Right cardiac atrium (tissue), 5 donors: ENCODE measurements around the gene CACNB1. TPM values are rescaled to one million over a fixed set of nuclear protein-coding genes. Genes with fewer than 3 reads are reported as not detected.

Experiments used
- ATAC-seq, 2 donors: fragments of 200-7000 bp; cut with Tn5 transposase; one replicate each; pipeline versions ENCODE4 v1.8.0 to v1.9.1; 2020; ENCODE audit warnings: moderate library complexity in 2 of 2, mild to moderate bottlenecking in 1 of 2
- DNase-seq, 3 donors: peaks; one replicate each; pipeline ENCODE4 v3.0.0-alpha.2; 2020
- H3K27ac ChIP-seq: one replicate; pipeline ENCODE4 v1.5.1; 2013; ENCODE audit warnings: mild to moderate bottlenecking, low read length, control low read depth, moderate library complexity
- H3K27me3 ChIP-seq: one replicate; pipeline ENCODE4 v1.6.1; 2013; ENCODE audit not compliant: control insufficient read depth, insufficient read depth
- H3K4me1 ChIP-seq: one replicate; pipeline ENCODE4 v1.6.1; 2013; ENCODE audit warnings: low read length; ENCODE audit not compliant: control insufficient read depth, insufficient read depth
- H3K4me3 ChIP-seq: one replicate; pipeline ENCODE4 v1.5.1; 2013; ENCODE audit warnings: low read length, control low read depth
- H3K9me3 ChIP-seq: one replicate; pipeline ENCODE4 v1.6.1; 2013; ENCODE audit warnings: low read length; ENCODE audit not compliant: control insufficient read depth
- WGBS: extraction: QIAGEN DNeasy Blood & Tissue Kit; methylation state at CpG from one replicate; pipeline ENCODE4 v1.1.7; 2013; 5-methylcytosine and 5-hydroxymethylcytosine counted together
- intact Hi-C, 4 donors: fragments of 100-400 bp; cut with DNase I; formaldehyde crosslinking; loops; one replicate each; pipeline versions ENCODE4 v1.11.0 to v1.14.0; 2022 to 2023
- polyA plus RNA-seq: library from polyadenylated mRNA; stranded (reverse); fragments of 200-250 nt; gene quantifications from one replicate; pipeline ENCODE4 v1.2.3, GENCODE V29; 2013
- total RNA-seq, 4 donors: library from RNA; stranded (reverse); fragmentation: NEBNext Ultra II Directional; extraction: Animal tissue kit (Norgen Biotek cat#: 25700); gene quantifications; one replicate each; pipeline ENCODE4 v1.2.1, GENCODE V29; 2021
- donor health status: healthy with polysubstance abuse.
- donor health status: DM: no; HTN: yes; CAD: no.
- donor health status: DM: no; HTN: no; CAD: no.
- donor health status: DM: no; HTN: yes; CAD: no; lungs with severe emphysema.
- donor health status: DM: yes; HTN: yes; CAD: no.

CACNB1 gene
- total and polyA plus RNA-seq, 5 donors, result 5.8 to 10.8 (median 7.7) TPM

- Histone ChIP-seq H3K9me3 (no peaks in the 10 kb centered on the region), H3K4me1 (no peaks in the 10 kb centered on the region), H3K27me3 (no peaks in the 10 kb centered on the region), H3K4me3 (no peak overlapping the region), H3K27ac (no peak overlapping the region)
- intact Hi-C loops, result no loop called here
- ATAC-seq, result no peak
- DNase-seq, result no peak
- WGBS, result 91% methylated on average over 9 of the region's 9 CpGs
Measured at GRCh38 chr17:39187152-39187830, 10.2 kb downstream of the CACNB1 start.

GRCh38 chr17:39186481-39187002, 10.9 kb downstream of the CACNB1 start:
- Histone ChIP-seq H3K4me1 (no peaks in the 10 kb centered on the region), H3K27me3 (no peaks in the 10 kb centered on the region), H3K4me3 (no peak overlapping the region), H3K9me3 (no peaks in the 10 kb centered on the region), H3K27ac (no peak overlapping the region)
- DNase-seq, result no peak
- WGBS, result 90% methylated on average over 15 of the region's 15 CpGs
- intact Hi-C loops, result no loop called here
- ATAC-seq, result no peak

DNA sequence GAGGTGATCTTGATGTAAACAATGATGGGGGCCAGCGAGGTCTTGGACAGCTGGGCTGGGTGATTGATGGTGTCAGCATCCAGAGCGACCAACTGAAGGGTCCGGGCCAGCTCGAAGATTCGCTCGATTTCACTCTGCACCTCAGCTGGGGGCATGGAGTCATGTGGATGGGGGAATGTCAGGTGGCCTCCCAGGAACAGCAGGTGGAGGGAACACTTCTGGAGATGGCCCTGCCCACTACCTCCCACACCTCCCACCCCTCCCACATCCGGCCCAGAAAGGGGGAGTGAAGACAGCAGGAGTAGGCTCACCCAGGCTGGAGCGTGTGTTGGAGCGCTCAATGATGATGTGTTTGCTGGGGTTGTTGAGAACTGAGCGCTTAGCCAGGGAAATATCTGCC, 13.7 kb downstream of the CACNB1 start:
- ATAC-seq (no peak), DNase-seq (no peak)
- Histone ChIP-seq H3K9me3 (no peaks in the 10 kb centered on the region), H3K4me1 (no peaks in the 10 kb centered on the region), H3K27ac (no peak overlapping the region), H3K4me3 (no peak overlapping the region), H3K27me3 (no peaks in the 10 kb centered on the region)
- intact Hi-C loops, result no loop called here
- 88% methylated on average over 10 of the region's 10 CpGs for WGBS

DNA sequence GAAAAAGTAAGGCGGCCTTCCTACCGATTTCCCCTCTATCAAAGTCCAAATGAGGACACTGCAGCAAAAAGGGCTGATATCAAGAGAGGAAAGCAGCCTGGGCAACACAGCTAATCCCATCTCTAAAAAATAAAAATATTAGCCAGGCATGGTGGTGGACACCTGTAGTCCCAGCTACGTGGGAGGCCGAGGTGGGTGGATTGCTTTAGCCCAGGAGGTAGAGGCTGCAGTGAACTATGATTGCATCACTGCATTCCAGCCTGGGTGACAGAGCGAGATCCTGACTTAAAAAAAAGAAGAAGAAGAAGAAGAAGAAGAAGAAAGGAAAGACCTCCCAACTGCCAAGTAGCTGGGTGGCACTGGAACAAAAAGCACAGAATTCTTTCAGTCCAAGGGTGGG, 14.4 kb downstream of the CACNB1 start:
- 92% methylated on average over 5 of the region's 5 CpGs for WGBS

GRCh38 chr17:39181303-39181702, 16.2 kb downstream of the CACNB1 start:
- DNase-seq, result no peak
- 90% methylated on average over 5 of the region's 5 CpGs for WGBS
- Histone ChIP-seq H3K9me3 (no peaks in the 10 kb centered on the region), H3K4me1 (no peaks in the 10 kb centered on the region), H3K27ac (no peak overlapping the region), H3K4me3 (no peak overlapping the region), H3K27me3 (no peaks in the 10 kb centered on the region)
- intact Hi-C loops, result no loop called here
- ATAC-seq, result no peak

More for the DNA sequence above, 14.4 kb downstream of the CACNB1 start:
- Histone ChIP-seq H3K9me3 (no peaks in the 10 kb centered on the region), H3K4me3 (no peak overlapping the region), H3K27me3 (no peaks in the 10 kb centered on the region), H3K4me1 (no peaks in the 10 kb centered on the region), H3K27ac (no peak overlapping the region)
- DNase-seq (no peak), ATAC-seq (no peak)
- intact Hi-C loops, result no loop called here

DNA sequence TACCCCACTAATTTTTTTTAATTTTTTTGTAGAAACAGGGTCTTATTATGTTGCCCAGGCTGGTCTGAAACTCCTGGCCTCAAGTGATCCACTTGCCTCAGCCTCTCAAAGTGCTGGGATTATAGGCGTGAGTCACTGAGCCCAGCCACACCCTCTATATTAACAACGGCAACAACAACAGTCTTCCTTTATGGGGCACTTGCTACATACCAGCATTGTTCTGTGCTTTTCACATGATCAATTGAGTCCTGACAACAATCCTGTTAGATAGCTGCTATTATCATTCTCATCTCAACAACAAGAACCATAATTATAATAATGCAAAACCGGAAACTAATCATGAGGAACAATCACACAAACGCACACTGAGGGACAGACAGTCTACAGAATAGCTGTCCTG, 18.9 kb downstream of the CACNB1 start:
- 80% methylated on average over 4 of the region's 4 CpGs for WGBS
- Histone ChIP-seq H3K27ac (no peak overlapping the region), H3K4me1 (no peaks in the 10 kb centered on the region), H3K9me3 (no peaks in the 10 kb centered on the region), H3K4me3 (no peak overlapping the region), H3K27me3 (no peaks in the 10 kb centered on the region)
- intact Hi-C loops, result no loop called here
- DNase-seq (no peak), ATAC-seq (peak in 1 of 2 donors; percentile 46)

GRCh38 chr17:39177256-39177655, 20.2 kb downstream of the CACNB1 start:
- no peak overlapping the region for H3K4me3 ChIP-seq
- 90% methylated on average over 12 of the region's 12 CpGs for WGBS
- no peaks in the 10 kb centered on the region for H3K9me3 ChIP-seq
- H3K4me1 ChIP-seq, result no peaks in the 10 kb centered on the region
- no peaks in the 10 kb centered on the region for H3K27me3 ChIP-seq
- no peak for ATAC-seq
- intact Hi-C loops, result no loop called here
- peak in 2 of 3 donors; percentile 51 to 60 for DNase-seq
- no peak overlapping the region for H3K27ac ChIP-seq

GRCh38 chr17:39175695-39176093, 21.8 kb downstream of the CACNB1 start:
- 70% methylated on average over 10 of the region's 10 CpGs for WGBS
- intact Hi-C loops, result no loop called here
- H3K9me3 ChIP-seq, result no peaks in the 10 kb centered on the region
- no peak overlapping the region for H3K27ac ChIP-seq
- H3K4me1 ChIP-seq, result no peaks in the 10 kb centered on the region
- DNase-seq (peak in 1 of 3 donors; percentile 38), ATAC-seq (no peak)
- no peak overlapping the region for H3K4me3 ChIP-seq
- H3K27me3 ChIP-seq, result no peaks in the 10 kb centered on the region

DNA sequence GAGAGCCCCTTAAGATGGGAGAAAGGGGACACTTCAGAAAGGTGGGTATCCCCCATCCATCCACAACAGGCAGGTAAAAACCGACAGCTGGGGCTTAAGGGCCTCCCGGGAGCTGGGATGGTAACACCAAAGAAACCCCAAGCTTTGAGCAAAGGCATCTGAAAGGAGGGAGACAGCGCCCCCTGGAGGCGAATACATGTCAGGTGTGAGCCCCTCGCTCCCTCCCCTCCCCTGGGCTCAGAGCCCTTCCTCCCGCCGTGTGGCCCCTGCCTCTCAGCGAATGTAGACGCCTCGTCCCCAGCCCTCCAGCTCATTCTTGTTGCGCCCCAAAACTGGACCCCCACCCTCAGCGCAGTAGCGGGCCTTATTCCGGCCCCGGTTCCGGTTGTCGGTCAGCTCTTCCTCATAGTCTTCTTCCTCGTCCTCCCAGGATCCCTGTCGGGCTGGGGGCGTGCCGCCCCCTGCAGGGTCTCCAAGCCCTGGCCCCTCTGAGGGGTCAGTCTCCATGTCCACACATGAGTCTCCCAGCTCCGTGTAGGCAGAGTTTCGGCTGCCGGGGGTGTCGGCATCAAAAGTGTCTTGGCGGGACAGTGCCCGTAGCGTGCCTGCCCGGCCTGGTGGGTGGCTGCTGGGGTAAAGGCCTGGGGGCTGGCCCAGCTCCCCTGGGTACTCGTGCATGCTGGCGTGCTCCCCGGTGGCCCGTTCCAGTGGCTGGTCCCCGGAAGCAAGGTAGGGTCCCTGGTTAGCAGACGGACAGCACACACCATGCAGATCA, 22.4 kb downstream of the CACNB1 start:
- intact Hi-C loops, result no loop called here

DNA sequence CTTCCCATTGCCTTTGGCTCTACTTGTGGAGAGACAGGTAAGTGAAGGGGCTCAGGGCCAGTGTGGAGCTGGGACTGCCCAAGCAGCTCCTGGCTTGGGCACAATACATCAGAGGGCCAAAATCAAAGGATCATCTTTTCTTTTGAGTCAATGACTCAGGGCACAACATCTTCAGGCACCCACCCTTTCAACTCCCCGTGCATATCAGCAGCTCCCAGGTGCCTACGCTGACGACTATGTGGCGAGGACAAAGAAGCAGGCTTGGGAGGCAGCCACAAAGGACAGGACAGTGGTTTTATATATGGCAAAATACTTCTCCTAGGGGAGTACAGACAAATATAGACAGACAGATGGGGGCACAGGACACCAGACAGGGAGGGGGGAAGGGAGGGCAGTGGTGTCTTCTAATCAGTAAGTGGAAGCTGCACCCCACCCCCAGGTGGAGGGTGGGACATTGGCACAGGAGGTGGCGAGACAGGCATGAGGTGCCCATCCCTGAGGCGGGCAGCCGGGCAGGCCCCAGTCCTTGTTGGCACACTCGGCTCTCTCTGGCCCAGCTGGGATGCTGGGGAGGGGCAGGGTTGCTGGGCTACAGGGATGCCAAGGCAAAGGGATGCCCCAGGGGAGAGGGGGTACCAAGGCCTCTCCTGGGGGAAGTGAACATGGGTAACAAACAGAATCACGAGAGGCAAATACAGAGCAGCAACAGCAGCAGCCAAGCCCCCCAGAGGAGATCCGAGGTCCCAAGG, 23.8 kb downstream of the CACNB1 start:
- DNase-seq (peak in 1 of 3 donors; percentile 51), ATAC-seq (peak in 1 of 2 donors; percentile 6)
- Histone ChIP-seq H3K4me1 (no peaks in the 10 kb centered on the region), H3K9me3 (no peaks in the 10 kb centered on the region), H3K27ac (no peak overlapping the region), H3K27me3 (no peaks in the 10 kb centered on the region), H3K4me3 (no peak overlapping the region)
- intact Hi-C loops, result no loop called here
- 56% methylated on average over 10 of the region's 10 CpGs for WGBS

More for the DNA sequence above, 22.4 kb downstream of the CACNB1 start:
- Histone ChIP-seq H3K9me3 (no peaks in the 10 kb centered on the region), H3K4me1 (no peaks in the 10 kb centered on the region), H3K4me3 (no peak overlapping the region), H3K27ac (no peak overlapping the region), H3K27me3 (no peaks in the 10 kb centered on the region)
- DNase-seq, result peak; percentile 75 to 91 (median 87)
- ATAC-seq, result peak; percentile 72 to 74
- 49% methylated on average over 35 of the region's 35 CpGs for WGBS

- Histone ChIP-seq H3K9me3 (no peaks in the 10 kb centered on the region), H3K27me3 (no peaks in the 10 kb centered on the region), H3K27ac (no peak overlapping the region), H3K4me3 (no peak overlapping the region), H3K4me1 (no peaks in the 10 kb centered on the region)
- 70% methylated on average over 5 of the region's 5 CpGs for WGBS
- ATAC-seq (no peak), DNase-seq (no peak)
- intact Hi-C loops, result no loop called here
Measured at GRCh38 chr17:39173080-39173479, 24.4 kb downstream of the CACNB1 start.
